ENCODE data around the gene WDR43. TPM values are rescaled to one million over a fixed set of nuclear protein-coding genes. Genes with fewer than 3 reads are reported as not detected.

WDR43 gene
- total and polyA plus RNA-seq, 9 of the 15 experiments (the other 6 are each of a cell fraction or from before 2014, with no cell fraction given) = 34.6 to 197 (median 105) TPM

DNA sequence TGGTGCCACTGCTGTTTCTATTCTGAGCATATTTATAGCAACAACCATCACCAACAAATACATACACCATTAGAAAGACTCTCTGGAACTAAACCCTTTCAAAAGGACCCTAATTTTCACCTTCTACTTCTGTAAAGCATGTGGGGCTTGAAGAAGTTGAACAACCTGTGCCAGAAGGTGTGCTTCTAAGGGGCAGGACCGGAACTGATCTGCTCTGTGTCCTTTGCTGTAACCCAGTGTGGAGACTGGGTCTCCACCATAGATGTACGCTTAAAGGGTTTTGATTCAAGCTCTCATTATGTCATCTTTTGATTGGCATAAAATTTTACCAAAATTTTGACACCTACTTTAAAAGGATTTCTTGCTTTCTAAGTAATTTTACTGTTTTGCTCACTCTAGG lies 40.3 kb downstream of the WDR43 start:
- CTCF ChIA-PET (ENCODE audit: low intra/inter-chr PET ratio) = no interaction called here
- Histone ChIP-seq H3K27me3 (ENCODE audit: control insufficient read depth in 2 of 2, insufficient read depth in 2 of 2, low read length in 2 of 2) (no peaks in the 10 kb centered on the region), H2AFZ (ENCODE audit: low read depth, low read length) (no peak overlapping the region), H3K4me1 (replicated peaks in 1 of 2; ENCODE audit: control insufficient read depth in 2 of 2, insufficient read depth in 2 of 2, low read length in 2 of 2) (no peaks in the 10 kb centered on the region), H3K4me3 (no peak overlapping the region), H3K9me1 (ENCODE audit: control insufficient read depth, insufficient read depth, low read length) (no peaks in the 10 kb centered on the region), H4K20me1 (replicated peaks; ENCODE audit: control insufficient read depth, insufficient read depth, low read length) (no peaks in the 10 kb centered on the region), H3K4me2 (ENCODE audit: insufficient read depth, low read length) (no peak overlapping the region), H3K79me2 (ENCODE audit: control insufficient read depth, insufficient read depth, low read length) (peaks cover 31% of the 10 kb centered on the region), H3K36me3 (ENCODE audit: control insufficient read depth, insufficient read depth, low read length) (peaks cover 99% of the 10 kb centered on the region), H3K9ac (ENCODE audit: insufficient read depth in 1 of 2, low read depth in 2 of 2, low read length in 2 of 2) (no peak overlapping the region), H3K27ac (ENCODE audit: extremely low read depth, low read depth, low read length) (no peak overlapping the region), H3K9me3 (replicated peaks; ENCODE audit: control insufficient read depth, insufficient read depth, low read depth, low read length) (no peaks in the 10 kb centered on the region)
- FAIRE-seq (no peak), ATAC-seq (no peak), DNase-seq (ENCODE audit: extremely low read depth in 1 of 4, low spot score in 3 of 4) (no peak)
- in situ Hi-C loops (cut with MboI) = no loop called here
- POLR2A ChIA-PET = no interaction called here
- BruUV-seq (replicated peaks) = no TSS peak
- TF ChIP-seq SRSF3 (IDR thresholded peaks at IDR 0.05; ENCODE audit: insufficient read depth, low read length) = no peak
- TF ChIP-seq ZNF586 (CRISPR knock-in tag; conservative IDR thresholded peaks at IDR 0.05) = no peak
- TF ChIP-seq CHCHD3 (CRISPR knock-in tag; IDR thresholded peaks at IDR 0.05) = no peak
- TF ChIP-seq MAFK (IDR thresholded peaks at IDR 0.05; ENCODE audit: low read length) = no peak
- TF ChIP-seq, protein P1, sequence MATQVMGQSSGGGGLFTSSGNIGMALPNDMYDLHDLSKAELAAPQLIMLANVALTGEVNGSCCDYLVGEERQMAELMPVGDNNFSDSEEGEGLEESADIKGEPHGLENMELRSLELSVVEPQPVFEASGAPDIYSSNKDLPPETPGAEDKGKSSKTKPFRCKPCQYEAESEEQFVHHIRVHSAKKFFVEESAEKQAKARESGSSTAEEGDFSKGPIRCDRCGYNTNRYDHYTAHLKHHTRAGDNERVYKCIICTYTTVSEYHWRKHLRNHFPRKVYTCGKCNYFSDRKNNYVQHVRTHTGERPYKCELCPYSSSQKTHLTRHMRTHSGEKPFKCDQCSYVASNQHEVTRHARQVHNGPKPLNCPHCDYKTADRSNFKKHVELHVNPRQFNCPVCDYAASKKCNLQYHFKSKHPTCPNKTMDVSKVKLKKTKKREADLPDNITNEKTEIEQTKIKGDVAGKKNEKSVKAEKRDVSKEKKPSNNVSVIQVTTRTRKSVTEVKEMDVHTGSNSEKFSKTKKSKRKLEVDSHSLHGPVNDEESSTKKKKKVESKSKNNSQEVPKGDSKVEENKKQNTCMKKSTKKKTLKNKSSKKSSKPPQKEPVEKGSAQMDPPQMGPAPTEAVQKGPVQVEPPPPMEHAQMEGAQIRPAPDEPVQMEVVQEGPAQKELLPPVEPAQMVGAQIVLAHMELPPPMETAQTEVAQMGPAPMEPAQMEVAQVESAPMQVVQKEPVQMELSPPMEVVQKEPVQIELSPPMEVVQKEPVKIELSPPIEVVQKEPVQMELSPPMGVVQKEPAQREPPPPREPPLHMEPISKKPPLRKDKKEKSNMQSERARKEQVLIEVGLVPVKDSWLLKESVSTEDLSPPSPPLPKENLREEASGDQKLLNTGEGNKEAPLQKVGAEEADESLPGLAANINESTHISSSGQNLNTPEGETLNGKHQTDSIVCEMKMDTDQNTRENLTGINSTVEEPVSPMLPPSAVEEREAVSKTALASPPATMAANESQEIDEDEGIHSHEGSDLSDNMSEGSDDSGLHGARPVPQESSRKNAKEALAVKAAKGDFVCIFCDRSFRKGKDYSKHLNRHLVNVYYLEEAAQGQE (IDR thresholded peaks at IDR 0.05; ENCODE audit: borderline replicate concordance) = no peak
- TF ChIP-seq, protein P1 (CRISPR knock-in tag; IDR thresholded peaks at IDR 0.05; ENCODE audit: low read depth) = no peak
- no peak for TF ChIP-seq GATAD2B (IDR thresholded peaks at IDR 0.05; ENCODE audit: borderline replicate concordance)
- no peak for TF ChIP-seq FOXP1 (CRISPR knock-in tag; IDR thresholded peaks at IDR 0.05)
- intact Hi-C loops (cut with micrococcal nuclease) = no loop called here
- 95% methylated on average over 2 of the region's 2 CpGs for WGBS (ENCODE audit: insufficient coverage, low coverage, missing lambda C conversion rate)
